GM18499 (cell line): Measurements from ENCODE around the gene AJM1.

Experiments
- ATAC-seq: cut with Tn5 transposase; IDR thresholded peaks from one replicate; pipeline ENCODE4 v1.9.1; 2021; ENCODE audit warnings: moderate number of reproducible peaks; ENCODE audit not compliant: insufficient read depth, unreplicated experiment

AJM1 gene

GRCh38 chr9:136853596-136854112, 11.4 kb downstream of the AJM1 start:
- ATAC-seq, result no peak

- no peak for ATAC-seq
Observed at GRCh38 chr9:136854113-136854841, 12.0 kb downstream of the AJM1 start.

GRCh38 chr9:136854842-136855460, 12.7 kb downstream of the AJM1 start:
- no peak for ATAC-seq

GRCh38 chr9:136855461-136856078, 13.3 kb downstream of the AJM1 start:
- ATAC-seq, result no peak

- no peak for ATAC-seq
Observed at GRCh38 chr9:136856079-136856476, 13.8 kb downstream of the AJM1 start.

GRCh38 chr9:136856541-136857141, 14.4 kb downstream of the AJM1 start:
- no peak for ATAC-seq

GRCh38 chr9:136857166-136857565, 14.9 kb downstream of the AJM1 start:
- ATAC-seq, result no peak

- ATAC-seq, result no peak
Observed at GRCh38 chr9:136857581-136858412, 15.5 kb downstream of the AJM1 start.

- no peak for ATAC-seq
Observed at GRCh38 chr9:136858452-136858843, 16.2 kb downstream of the AJM1 start.

- no peak for ATAC-seq
Observed at GRCh38 chr9:136858844-136859757, 16.8 kb downstream of the AJM1 start.

GRCh38 chr9:136860529-136860928, 18.3 kb downstream of the AJM1 start:
- no peak for ATAC-seq

GRCh38 chr9:136860933-136861873, 18.9 kb downstream of the AJM1 start:
- no peak for ATAC-seq

- no peak for ATAC-seq
Observed at GRCh38 chr9:136861874-136862457, 19.7 kb downstream of the AJM1 start.

- no peak for ATAC-seq
Observed at GRCh38 chr9:136862849-136863622, 20.8 kb downstream of the AJM1 start.

- no peak for ATAC-seq
Observed at GRCh38 chr9:136863623-136864273, 21.5 kb downstream of the AJM1 start.

GRCh38 chr9:136865041-136865767, 22.9 kb downstream of the AJM1 start:
- ATAC-seq, result no peak
